ENCODE results near the gene DZIP1. TPM values are rescaled to one million over a fixed set of nuclear protein-coding genes. Genes with fewer than 3 reads are reported as not detected.
A peak's percentile ranks its signal among the peaks of the same experiment; 100 is the strongest.

Gene DZIP1
- total RNA-seq, 4 donors from 2014 or later: 6.4 to 15.3 (median 8.1) TPM

- Histone ChIP-seq H3K36me3 (no peaks in the 10 kb centered on the region), H3K4me1 (peaks cover 0 to 12% (median 5%) of the 10 kb centered on the region in 4 donors), H3K27me3 (peaks cover 4% of the 10 kb centered on the region), H3K27ac (no peak overlapping the region), H3K9me3 (no peaks in the 10 kb centered on the region), H3K4me3 (no peak overlapping the region)
- WGBS, 2 donors (ENCODE audit: low coverage in 1 of 2): 12 to 16% methylated on average over 6 of the region's 6 CpGs
- no peak for DNase-seq
- no peak for TF ChIP-seq EP300 (IDR thresholded peaks at IDR 0.05; ENCODE audit: low read depth)
- TF ChIP-seq, protein P1, sequence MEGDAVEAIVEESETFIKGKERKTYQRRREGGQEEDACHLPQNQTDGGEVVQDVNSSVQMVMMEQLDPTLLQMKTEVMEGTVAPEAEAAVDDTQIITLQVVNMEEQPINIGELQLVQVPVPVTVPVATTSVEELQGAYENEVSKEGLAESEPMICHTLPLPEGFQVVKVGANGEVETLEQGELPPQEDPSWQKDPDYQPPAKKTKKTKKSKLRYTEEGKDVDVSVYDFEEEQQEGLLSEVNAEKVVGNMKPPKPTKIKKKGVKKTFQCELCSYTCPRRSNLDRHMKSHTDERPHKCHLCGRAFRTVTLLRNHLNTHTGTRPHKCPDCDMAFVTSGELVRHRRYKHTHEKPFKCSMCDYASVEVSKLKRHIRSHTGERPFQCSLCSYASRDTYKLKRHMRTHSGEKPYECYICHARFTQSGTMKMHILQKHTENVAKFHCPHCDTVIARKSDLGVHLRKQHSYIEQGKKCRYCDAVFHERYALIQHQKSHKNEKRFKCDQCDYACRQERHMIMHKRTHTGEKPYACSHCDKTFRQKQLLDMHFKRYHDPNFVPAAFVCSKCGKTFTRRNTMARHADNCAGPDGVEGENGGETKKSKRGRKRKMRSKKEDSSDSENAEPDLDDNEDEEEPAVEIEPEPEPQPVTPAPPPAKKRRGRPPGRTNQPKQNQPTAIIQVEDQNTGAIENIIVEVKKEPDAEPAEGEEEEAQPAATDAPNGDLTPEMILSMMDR (IDR thresholded peaks at IDR 0.05): peak in 4 of 5 experiments; percentile 23 to 37 (median 34)
- in situ Hi-C loops (cut with MboI; ENCODE audit: low pct_ligation_motif_present in 1 of 4, low pct_unique_long_range_greater_than_20kb in 1 of 4, low sequenced_read_pairs in 3 of 4) (loop anchor here in 2 of 4 donors (10.0 to 25.0 kb wide), 2 partner anchors 298 to 301 kb away; no protein-coding TSS in a partner anchor), intact Hi-C loops (cut with DNase I; ENCODE audit: low total_unique reads) (no loop called here)
Measured at GRCh38 chr13:95536632-95537241, 107.8 kb downstream of the DZIP1 start.

- Histone ChIP-seq H3K4me3 (no peak overlapping the region), H3K9me3 (no peaks in the 10 kb centered on the region), H3K36me3 (no peaks in the 10 kb centered on the region), H3K4me1 (peaks cover 0 to 4% (median 1%) of the 10 kb centered on the region in 4 donors), H3K27me3 (peaks cover 4% of the 10 kb centered on the region), H3K27ac (no peak overlapping the region)
- in situ Hi-C loops (cut with MboI; ENCODE audit: low pct_ligation_motif_present in 1 of 4, low pct_unique_long_range_greater_than_20kb in 1 of 4, low sequenced_read_pairs in 3 of 4) (loop anchor here in 2 of 4 donors (10.0 to 25.0 kb wide), 2 partner anchors 300 to 302 kb away; no protein-coding TSS in a partner anchor), intact Hi-C loops (cut with DNase I; ENCODE audit: low total_unique reads) (no loop called here)
- DNase-seq: no peak
- 51 to 55% methylated on average over 3 of the region's 3 CpGs for WGBS, 2 donors (ENCODE audit: low coverage in 1 of 2)
- TF ChIP-seq POLR2A (IDR thresholded peaks at IDR 0.05): no peak
- TF ChIP-seq EP300 (IDR thresholded peaks at IDR 0.05; ENCODE audit: low read depth): no peak
- TF ChIP-seq POLR2AphosphoS5 (IDR thresholded peaks at IDR 0.05): no peak
- TF ChIP-seq, protein P1 (IDR thresholded peaks at IDR 0.05): no peak
Measured at GRCh38 chr13:95535243-95535642, 109.3 kb downstream of the DZIP1 start.

- 56 to 73% methylated on average over 3 to 7 of the region's 7 CpGs for WGBS, 2 donors (ENCODE audit: low coverage in 1 of 2)
- no peaks in the 10 kb centered on the region for H3K36me3 ChIP-seq
- H3K4me3 ChIP-seq: no peak overlapping the region
- no peaks in the 10 kb centered on the region for H3K9me3 ChIP-seq
- no peak overlapping the region for H3K27ac ChIP-seq
- no peak for TF ChIP-seq EP300 (IDR thresholded peaks at IDR 0.05; ENCODE audit: low read depth)
- TF ChIP-seq POLR2AphosphoS5 (IDR thresholded peaks at IDR 0.05): no peak
- TF ChIP-seq POLR2A (IDR thresholded peaks at IDR 0.05): no peak
- TF ChIP-seq, protein P1 (IDR thresholded peaks at IDR 0.05): no peak
- peaks cover 4% of the 10 kb centered on the region for H3K27me3 ChIP-seq
- H3K4me1 ChIP-seq: peaks cover 0 to 4% (median 1%) of the 10 kb centered on the region in 4 donors
- in situ Hi-C loops (cut with MboI; ENCODE audit: low pct_ligation_motif_present in 1 of 4, low pct_unique_long_range_greater_than_20kb in 1 of 4, low sequenced_read_pairs in 3 of 4) (loop anchor here in 2 of 4 donors (10.0 to 25.0 kb wide), 2 partner anchors 301 to 304 kb away; no protein-coding TSS in a partner anchor), intact Hi-C loops (cut with DNase I; ENCODE audit: low total_unique reads) (no loop called here)
- DNase-seq: peak; percentile 15
Measured at GRCh38 chr13:95533545-95534160, 110.9 kb downstream of the DZIP1 start.

DNA sequence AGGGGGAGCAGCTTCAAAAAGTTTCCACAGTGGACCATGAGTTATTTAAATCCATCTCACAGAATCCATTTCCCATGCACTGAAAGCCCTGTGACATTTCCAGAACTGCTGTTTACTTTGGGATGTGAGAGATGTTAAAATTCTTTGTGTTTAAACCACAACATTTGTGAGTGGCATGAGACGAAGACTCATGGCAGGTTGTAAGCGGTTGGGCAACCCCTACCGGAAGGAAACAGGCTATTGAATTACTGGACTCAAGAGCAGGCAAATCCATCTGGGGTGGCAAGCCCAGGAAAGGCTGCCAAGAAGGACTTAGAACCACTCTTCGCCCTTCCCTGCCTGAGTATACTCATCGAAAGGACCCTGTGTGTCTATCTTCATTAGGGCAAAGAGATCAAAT lies 114.3 kb downstream of the DZIP1 start:
- no peak for TF ChIP-seq POLR2A (IDR thresholded peaks at IDR 0.05)
- TF ChIP-seq, protein P1 (IDR thresholded peaks at IDR 0.05): no peak
- TF ChIP-seq EP300 (IDR thresholded peaks at IDR 0.05; ENCODE audit: low read depth): no peak
- TF ChIP-seq POLR2AphosphoS5 (IDR thresholded peaks at IDR 0.05): no peak
- DNase-seq: no peak
- in situ Hi-C loops (cut with MboI; ENCODE audit: low pct_ligation_motif_present in 1 of 4, low pct_unique_long_range_greater_than_20kb in 1 of 4, low sequenced_read_pairs in 3 of 4): loop anchor here in 2 of 4 donors (10.0 to 25.0 kb wide), 2 partner anchors 305 to 307 kb away; no protein-coding TSS in a partner anchor
- 67 to 69% methylated on average over 5 of the region's 5 CpGs for WGBS, 2 donors (ENCODE audit: low coverage in 1 of 2)
- intact Hi-C loops (cut with DNase I; ENCODE audit: low total_unique reads): no loop called here
- Histone ChIP-seq H3K36me3 (no peaks in the 10 kb centered on the region), H3K9me3 (no peaks in the 10 kb centered on the region), H3K4me3 (no peak overlapping the region), H3K27me3 (no peaks in the 10 kb centered on the region), H3K4me1 (peaks cover 0 to 3% (median 0%) of the 10 kb centered on the region in 4 donors), H3K27ac (no peak overlapping the region)

Measured in transverse colon (tissue), 4 donors.